Endodermal cell (in vitro differentiated cells): ENCODE measurements around the gene COL24A1. TPM values are rescaled to one million over a fixed set of nuclear protein-coding genes. Genes with fewer than 3 reads are reported as not detected.

ENCODE experiments used
- DNase-seq: peaks from one replicate; pipeline ENCODE4 v3.0.0-alpha.2; 2017
- H3K27ac ChIP-seq: 2 replicates; pipeline ENCODE4 v1.5.1; 2013; ENCODE audit warnings: mild to moderate bottlenecking, low read depth, low read length, moderate library complexity
- H3K27me3 ChIP-seq: 2 replicates; pipeline ENCODE4 v1.6.1; 2013; ENCODE audit warnings: mild to moderate bottlenecking, low read length, moderate library complexity; ENCODE audit not compliant: insufficient read depth, control insufficient read depth, poor library complexity, severe bottlenecking
- H3K36me3 ChIP-seq: 2 replicates; pipeline ENCODE4 v1.7.0; 2013; ENCODE audit warnings: mild to moderate bottlenecking, low read length, moderate library complexity; ENCODE audit not compliant: control insufficient read depth, insufficient read depth
- H3K4me1 ChIP-seq: one replicate; pipeline ENCODE4 v1.7.0; 2013; ENCODE audit warnings: low read length; ENCODE audit not compliant: control insufficient read depth, insufficient read depth
- H3K4me3 ChIP-seq: 2 replicates; pipeline ENCODE4 v1.5.1; 2013; ENCODE audit warnings: mild to moderate bottlenecking, low read length, moderate library complexity
- H3K9ac ChIP-seq: 2 replicates; pipeline ENCODE4 v1.6.1; 2013; ENCODE audit warnings: mild to moderate bottlenecking, low read length, moderate library complexity; ENCODE audit not compliant: poor library complexity, severe bottlenecking; ENCODE audit errors: extremely low read depth
- H3K9me3 ChIP-seq: 2 replicates; pipeline ENCODE4 v1.6.1; 2013; ENCODE audit warnings: mild to moderate bottlenecking, low read length, moderate library complexity; ENCODE audit not compliant: control insufficient read depth
- H3K27ac Mint-ChIP-seq: 2 replicates; pipeline ENCODE4 v1.8.0; 2020; ENCODE audit warnings: mixed read lengths
- H3K27me3 Mint-ChIP-seq: 2 replicates; pipeline ENCODE4 v1.8.0; 2021; ENCODE audit warnings: mild to moderate bottlenecking, mixed read lengths; ENCODE audit not compliant: insufficient read depth
- H3K36me3 Mint-ChIP-seq: 2 replicates; pipeline ENCODE4 v1.8.0; 2020; ENCODE audit warnings: low read depth, mixed read lengths
- H3K4me1 Mint-ChIP-seq: 2 replicates; pipeline ENCODE4 v1.8.0; 2020; ENCODE audit warnings: mixed read lengths
- H3K4me3 Mint-ChIP-seq: 2 replicates; pipeline ENCODE4 v1.8.0; 2020; ENCODE audit warnings: mild to moderate bottlenecking, moderate library complexity, mixed read lengths
- H3K9me3 Mint-ChIP-seq: 2 replicates; pipeline ENCODE4 v1.8.0; 2020; ENCODE audit warnings: mild to moderate bottlenecking, mixed read lengths
- CTCF ChIP-seq: fragments of 200-600 bp; sonication (generic); conservative IDR thresholded peaks from 2 replicates; pipeline ENCODE4 v1.5.0; 2021; ENCODE audit warnings: antibody characterized with exemption, mild to moderate bottlenecking
- WGBS, 2 experiments: methylation state at CpG; one replicate each; pipeline versions ENCODE4 v1.1.5 to v1.1.7; 2013; ENCODE audit warnings: missing lambda C conversion rate in 2 of 2, mixed read lengths in 1 of 2; ENCODE audit not compliant: insufficient coverage in 1 of 2, insufficient read length in 1 of 2; 5-methylcytosine and 5-hydroxymethylcytosine counted together
- total RNA-seq, 2 donors: library from RNA; stranded (reverse); fragmentation: NEBNext Ultra II Directional in 1 of 2; extraction: Animal tissue kit (Norgen Biotek cat#: 25700) in 1 of 2; gene quantifications; 2 replicates in 1 of 2; 3 replicates in 1 of 2; pipeline ENCODE4 v1.2.1, GENCODE V29; 2021

The COL24A1 gene
- total RNA-seq, 2 donors from 2014 or later: 0.84 to 0.95 TPM

DNA sequence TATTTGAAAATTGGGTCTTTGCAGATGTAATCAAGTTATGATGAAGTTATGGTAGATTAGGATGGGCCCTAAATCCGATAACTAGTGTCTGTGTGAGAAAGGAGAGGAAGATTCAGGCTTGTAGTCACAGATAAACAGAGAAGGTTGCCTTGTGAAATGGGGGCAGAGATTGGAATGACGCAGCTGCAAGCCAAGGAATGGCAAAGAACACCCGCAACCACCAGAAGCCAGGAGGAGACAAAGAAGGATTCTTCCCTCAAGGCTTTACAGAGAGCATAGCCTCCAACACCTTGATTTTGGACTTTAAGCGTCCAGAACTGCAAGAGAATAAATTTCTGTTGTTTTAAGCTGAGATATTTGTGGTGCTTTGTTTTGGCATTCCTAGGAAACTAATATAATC, 35.4 kb upstream of the COL24A1 start:
- no peak for TF ChIP-seq CTCF
- Histone ChIP-seq H3K27ac (no peak overlapping the region), H3K9ac (no peak overlapping the region), H3K36me3 (no peaks in the 10 kb centered on the region), H3K9me3 (no peaks in the 10 kb centered on the region), H3K4me3 (no peak overlapping the region), H3K4me1 (peaks cover 22% of the 10 kb centered on the region), H3K27me3 (no peaks in the 10 kb centered on the region)
- DNase-seq: no peak
- no peak overlapping the region for H3K4me3 Mint-ChIP-seq
- WGBS, 2 experiments: 81 to 93% methylated on average over 3 to 4 of the region's 4 CpGs
- H3K27me3 Mint-ChIP-seq: no peaks in the 10 kb centered on the region
- peaks cover 28% of the 10 kb centered on the region for H3K4me1 Mint-ChIP-seq
- no peaks in the 10 kb centered on the region for H3K36me3 Mint-ChIP-seq
- H3K9me3 Mint-ChIP-seq: no peaks in the 10 kb centered on the region
- H3K27ac Mint-ChIP-seq: no peak overlapping the region

DNA sequence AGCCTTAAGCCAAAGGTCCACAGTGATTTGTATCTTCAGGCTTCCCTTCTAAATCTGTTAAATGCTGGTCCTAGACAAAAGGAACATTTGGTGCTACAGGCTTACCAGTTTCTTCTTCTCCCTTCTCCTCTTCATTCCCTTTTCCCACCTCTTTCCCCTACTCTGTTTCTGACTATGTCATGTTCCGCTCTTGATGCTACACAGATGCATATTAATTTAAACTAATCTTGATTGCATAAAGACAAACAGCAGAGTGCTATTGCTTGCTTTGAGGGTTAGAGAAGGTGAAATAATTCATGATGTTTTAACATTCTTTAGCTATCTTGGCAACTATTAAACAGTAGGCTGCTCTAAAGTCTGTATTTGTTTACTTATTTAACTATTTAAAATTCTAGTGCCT, 34.3 kb upstream of the COL24A1 start:
- WGBS, 2 experiments: 93% methylated on average over 1 of the region's 1 CpG; no CpG with 5 or more reads in 1 of the 2 experiments
- Mint-ChIP-seq H3K27ac (no peak overlapping the region), H3K27me3 (peaks cover 3% of the 10 kb centered on the region), H3K4me3 (no peak overlapping the region), H3K9me3 (no peaks in the 10 kb centered on the region), H3K36me3 (no peaks in the 10 kb centered on the region), H3K4me1 (peaks cover 17% of the 10 kb centered on the region)
- no peak overlapping the region for H3K27ac ChIP-seq
- no peak for DNase-seq
- no peak overlapping the region for H3K4me3 ChIP-seq
- TF ChIP-seq CTCF: no peak
- no peaks in the 10 kb centered on the region for H3K9me3 ChIP-seq
- no peaks in the 10 kb centered on the region for H3K36me3 ChIP-seq
- H3K27me3 ChIP-seq: no peaks in the 10 kb centered on the region
- no peak overlapping the region for H3K9ac ChIP-seq
- H3K4me1 ChIP-seq: peaks cover 18% of the 10 kb centered on the region

DNA sequence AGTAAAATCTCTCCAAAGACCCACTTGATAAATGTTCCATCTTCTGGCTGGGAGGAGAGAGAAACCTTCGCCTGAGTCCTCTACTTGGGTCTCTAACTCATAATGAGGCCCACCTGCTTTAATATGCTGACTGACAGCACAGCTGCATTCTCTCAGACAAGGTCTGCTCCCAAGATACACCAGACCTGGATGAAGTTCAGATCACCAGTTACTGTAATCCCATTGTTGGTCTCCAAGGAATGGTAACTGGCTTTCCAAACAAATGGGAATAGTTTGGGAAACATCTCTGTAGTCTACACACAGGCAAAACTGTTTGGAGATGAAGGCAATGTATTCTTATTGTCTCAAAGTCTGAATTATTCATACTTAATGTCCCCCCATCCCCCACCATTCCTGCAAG, 27.9 kb upstream of the COL24A1 start:
- H3K36me3 Mint-ChIP-seq: no peaks in the 10 kb centered on the region
- Histone ChIP-seq H3K27me3 (no peaks in the 10 kb centered on the region), H3K9me3 (no peaks in the 10 kb centered on the region), H3K27ac (no peak overlapping the region), H3K9ac (no peak overlapping the region), H3K4me3 (no peak overlapping the region), H3K4me1 (no peaks in the 10 kb centered on the region), H3K36me3 (no peaks in the 10 kb centered on the region)
- H3K4me3 Mint-ChIP-seq: no peak overlapping the region
- no peak for TF ChIP-seq CTCF
- peaks cover 6% of the 10 kb centered on the region for H3K27me3 Mint-ChIP-seq
- WGBS, 2 experiments: 89% methylated on average over 1 of the region's 1 CpG; no CpG with 5 or more reads in 1 of the 2 experiments
- no peak overlapping the region for H3K27ac Mint-ChIP-seq
- no peaks in the 10 kb centered on the region for H3K4me1 Mint-ChIP-seq
- peaks cover 5% of the 10 kb centered on the region for H3K9me3 Mint-ChIP-seq
- DNase-seq: no peak
